Stimulated activated naive CD4-positive, alpha-beta T cell (primary cell): ENCODE measurements around the gene LRP5.
"Not testable (repeated sequence)": the region's sequence is repeated elsewhere in the genome, so short reads cannot be mapped to it uniquely, and the experiment has no call there.

ENCODE experiments used
- DNase-seq, 6 experiments: peaks; one replicate each; lab custom pipeline; 2025; lab: John Stamatoyannopoulos, UW

Gene LRP5

DNA sequence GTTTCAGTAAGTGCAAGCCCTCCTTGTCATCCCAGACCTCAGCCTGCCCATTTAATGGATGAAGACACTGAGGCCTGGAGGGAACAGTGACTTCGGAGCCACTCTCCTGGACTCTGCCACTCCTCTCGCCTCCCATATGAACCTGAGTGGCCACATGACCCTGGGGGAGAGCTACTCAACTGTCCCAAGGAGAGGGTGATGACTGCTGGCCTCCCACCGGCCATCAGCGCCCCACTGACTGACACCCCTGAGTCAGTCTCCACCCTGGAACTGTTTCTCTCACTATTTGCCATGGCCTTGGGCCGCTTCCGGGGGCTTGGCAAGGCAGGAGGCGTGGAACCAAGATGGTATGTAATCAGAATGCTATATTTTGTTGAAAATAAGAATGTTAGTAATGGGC is 17.1 kb downstream of the LRP5 start:
- DNase-seq: no peak

DNA sequence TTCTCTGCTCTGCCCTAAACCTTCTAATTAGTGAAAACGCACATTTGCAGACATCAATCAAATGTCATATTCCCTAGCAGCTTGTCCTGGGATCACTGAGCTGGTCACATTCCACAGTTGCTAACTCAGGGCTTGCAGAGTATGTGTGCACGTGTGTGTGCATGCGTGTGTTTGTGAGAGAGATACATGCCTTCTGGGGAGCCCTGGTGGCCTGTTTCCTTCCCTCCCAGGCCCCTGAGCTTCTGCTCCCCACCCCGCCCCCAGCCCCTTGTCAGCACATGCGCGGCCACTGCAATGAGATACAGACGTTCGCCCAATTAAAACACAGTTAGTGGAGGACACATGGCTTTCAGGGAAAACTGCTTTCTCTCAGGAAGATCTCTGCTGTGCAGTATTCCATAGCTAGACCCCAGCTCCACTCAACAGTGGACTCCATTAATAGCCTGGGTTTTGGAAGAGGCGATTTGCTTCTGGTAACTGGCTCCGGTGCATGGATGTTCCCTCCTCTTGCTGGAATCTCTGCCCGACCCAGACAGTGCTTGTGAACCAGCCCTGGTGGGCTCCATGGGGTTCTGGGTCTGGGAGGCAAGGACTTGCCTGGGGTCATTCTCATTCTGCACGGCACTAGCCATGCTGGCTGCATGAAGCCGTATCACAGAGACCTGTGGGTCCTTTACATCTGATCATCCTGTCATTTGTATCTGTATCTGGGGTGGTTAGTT is 17.7 kb downstream of the LRP5 start:
- DNase-seq: no peak

DNA sequence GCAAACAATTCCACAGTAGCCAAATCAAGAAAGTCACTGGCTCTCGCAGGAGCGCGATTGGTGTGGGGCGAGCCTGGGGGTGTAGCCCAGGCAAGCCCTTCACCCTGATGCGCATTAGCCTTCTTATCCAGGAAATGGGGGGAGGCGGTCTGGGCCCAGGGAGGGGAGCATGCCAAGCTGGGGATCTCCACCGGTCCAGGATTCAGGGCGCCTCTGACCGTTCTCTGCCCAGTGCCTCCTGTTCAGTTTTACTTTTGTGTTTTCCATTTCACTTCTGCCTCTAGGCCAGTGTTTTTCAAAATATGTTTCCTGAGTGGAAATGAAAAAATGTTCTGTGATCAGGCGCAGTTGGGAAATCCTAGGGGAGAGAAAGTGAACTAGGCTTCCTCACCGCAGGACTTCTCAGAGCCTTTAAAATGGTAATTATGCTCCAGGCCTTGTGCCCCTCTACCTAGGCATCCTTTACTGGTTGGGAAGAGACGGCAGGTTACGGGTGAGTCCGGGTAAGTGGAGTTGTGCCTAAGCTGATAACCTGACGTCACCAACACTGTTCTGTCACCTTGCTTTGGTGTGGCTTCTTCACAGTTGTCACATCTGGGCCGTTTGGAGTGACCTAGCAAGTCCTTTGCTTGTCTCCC is 18.4 kb downstream of the LRP5 start:
- DNase-seq: peak in 1 of 6 experiments; percentile 24

DNA sequence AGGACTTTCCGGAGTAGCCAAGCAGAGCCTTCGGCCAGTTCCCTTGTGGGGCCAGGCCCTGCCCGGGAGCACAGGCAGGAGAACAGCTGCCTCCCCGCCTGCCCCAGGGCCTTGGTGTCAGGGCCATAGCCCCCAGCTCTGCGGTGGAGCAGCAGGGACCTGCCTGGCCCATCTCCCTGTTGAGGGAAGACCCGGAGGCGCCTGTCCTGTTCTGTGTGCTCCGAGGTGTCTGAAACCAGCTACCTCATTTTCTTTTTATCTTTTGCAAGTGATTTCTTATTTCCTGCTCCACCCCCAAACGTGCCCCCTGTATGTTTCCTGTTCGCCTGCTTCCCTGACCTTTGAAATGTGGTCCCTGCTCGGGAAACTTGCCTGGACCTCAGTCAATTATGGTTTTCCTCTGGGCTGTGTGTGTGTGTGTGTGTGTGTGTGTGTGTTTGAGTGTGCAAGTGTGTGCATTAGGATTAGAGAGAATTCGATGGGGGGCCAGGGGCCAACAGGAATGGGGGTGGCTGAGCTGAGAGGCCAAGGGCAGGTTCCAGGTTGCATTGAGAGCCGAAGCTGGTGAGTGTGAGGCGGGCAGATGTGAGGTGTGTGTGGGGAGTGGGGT is 19.1 kb downstream of the LRP5 start:
- DNase-seq: peak in 2 of 6 experiments; percentile 14 to 24

DNA sequence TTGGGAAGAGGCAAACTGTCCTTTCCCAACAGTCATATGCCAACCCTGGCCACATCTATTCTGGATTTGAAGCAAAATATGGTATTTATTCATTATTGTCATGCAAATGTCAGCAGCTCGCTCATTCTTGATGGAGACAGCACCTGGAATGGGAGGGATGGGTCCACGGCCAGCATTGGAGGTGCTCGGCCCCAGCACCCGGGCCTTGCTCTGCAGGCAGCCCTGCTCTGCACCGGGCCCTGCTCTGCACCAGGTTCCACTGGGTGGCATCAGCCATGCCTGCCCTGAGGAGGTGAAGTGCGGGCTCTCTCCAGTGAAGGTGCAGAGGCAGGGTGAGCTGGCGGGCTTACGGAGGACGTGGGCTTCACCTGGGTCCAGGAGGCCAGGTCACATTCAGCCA is 19.8 kb downstream of the LRP5 start:
- DNase-seq: no peak

DNA sequence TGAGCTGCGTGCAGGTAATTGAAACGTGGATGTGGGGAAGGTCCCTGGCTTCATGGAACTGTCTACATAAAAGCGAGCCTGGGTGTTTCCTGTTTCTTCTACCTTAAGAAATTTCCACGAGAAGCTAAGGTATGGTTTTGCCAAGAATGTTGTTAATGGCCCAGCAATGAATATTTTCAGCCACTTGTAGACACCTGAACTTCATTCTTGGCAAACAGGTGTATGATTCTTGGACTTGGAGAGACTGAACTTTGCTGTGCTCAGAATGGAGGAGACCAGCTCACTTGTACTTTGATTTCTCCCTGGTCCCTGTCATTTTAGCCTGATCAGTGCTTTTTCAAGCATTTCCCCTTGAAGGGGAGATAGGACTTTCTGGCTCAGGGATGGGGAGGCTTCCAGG is 20.8 kb downstream of the LRP5 start:
- DNase-seq: no peak

DNA sequence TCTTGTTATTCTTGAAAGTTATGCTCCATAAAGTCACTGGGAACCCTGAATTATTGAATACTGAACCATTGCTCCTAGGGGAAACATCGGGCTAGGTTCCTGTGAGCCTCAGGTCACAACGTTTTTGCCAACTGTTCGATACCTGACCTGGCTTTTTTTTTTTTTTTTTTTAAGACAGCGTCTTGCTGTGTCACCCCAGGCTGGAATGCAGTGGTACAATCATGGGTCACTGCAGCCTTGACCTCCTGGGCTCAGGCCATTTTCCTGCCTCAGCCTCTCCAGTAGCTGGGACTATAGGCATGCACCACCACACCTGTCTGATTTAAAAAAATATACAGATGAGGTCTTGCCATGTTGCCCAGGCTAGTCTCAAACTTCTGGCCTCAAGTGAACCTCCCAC is 22.5 kb downstream of the LRP5 start:
- no peak for DNase-seq

DNA sequence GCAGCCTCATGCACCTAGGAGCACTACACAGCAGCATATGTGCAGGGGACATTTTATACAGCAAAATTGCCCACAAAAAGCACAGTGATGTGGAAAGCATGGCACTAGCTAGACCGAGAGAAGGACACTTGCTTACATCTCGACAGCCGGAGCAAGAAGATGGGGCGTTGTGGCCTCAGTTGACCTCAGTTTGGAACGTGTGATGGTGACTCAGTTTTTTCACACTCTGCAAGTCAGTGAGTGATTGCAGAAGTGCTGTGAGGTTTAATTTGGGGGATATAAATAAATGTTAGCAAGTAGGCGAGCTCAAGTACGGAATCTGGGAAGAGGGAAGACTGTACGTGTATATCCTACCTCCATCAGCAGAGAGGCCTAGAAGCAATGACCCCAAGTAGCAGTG is 23.3 kb downstream of the LRP5 start:
- DNase-seq: no peak

DNA sequence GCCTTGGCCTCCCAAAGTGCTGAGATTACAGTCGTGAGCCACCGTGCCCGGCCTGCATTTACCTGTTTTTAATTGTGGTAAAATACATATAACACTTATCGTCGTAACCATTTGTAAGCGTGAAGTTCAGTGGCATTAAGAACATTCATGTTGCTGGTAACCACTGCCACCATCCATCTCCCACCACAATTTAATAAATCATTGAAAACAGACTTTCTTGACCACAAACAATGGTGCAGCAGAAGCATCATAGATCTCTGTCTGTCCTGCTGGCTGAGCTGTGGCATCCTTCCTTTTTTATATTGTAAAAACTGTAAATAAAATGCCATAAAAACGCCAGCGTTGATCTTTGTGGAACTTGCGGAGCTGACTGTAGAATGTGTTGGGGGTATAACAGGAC is 24.3 kb downstream of the LRP5 start:
- DNase-seq: no peak

DNA sequence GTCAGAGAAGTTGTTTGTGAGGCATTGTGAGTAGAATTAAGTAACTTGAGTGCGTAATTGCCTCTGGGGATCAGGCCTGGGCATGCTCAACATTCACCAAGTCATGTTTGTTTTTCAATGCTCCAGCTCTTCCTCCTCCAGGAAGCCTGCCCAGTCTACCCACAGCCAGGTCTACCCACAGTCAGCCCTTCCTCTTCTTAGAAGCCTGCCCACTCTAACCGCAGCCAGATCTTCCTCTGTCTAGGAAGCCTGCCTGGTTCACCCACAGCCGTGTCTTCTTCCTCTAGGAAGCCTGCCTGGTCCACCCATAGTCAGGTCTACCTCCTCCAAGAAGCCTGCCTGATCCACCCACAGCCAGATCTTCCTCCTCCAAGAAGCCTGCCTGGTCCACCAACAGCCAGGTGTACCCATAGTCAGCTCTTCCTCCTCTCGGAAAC is 25.0 kb downstream of the LRP5 start:
- no peak for DNase-seq

DNA sequence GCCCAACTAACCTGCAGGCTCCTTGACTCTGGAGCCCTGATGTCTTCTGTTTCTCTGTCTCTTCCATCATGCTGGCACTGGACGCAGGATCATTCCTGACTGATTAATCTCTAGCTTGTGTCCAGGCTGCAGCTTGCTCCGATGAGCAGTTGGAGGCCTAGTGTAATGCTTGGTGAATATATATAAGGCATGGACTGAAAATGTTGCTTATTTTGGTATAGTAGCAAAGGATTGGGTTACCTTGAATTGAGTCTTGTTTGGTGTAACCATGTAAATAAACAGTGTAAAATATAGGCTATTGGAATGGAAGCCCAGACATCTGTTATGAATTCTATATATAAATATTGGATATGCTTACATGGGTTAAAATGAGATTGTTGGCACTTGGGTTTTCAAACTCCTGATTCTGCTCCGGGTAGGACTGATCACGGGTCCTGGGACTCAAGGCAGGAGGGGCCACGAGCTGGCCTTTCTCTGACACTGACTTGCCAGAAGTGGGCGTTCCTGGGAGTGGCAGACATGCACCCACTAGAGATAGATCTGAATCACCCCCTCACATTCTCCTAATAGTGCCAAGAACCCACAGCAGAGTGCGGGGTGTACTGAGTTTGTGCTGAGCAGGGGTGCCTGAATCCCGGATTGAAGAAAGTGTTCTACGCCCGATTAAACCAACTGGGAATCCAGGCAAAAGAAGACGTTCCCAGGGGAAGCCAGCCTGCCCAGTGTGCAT is 25.8 kb downstream of the LRP5 start:
- no peak for DNase-seq

DNA sequence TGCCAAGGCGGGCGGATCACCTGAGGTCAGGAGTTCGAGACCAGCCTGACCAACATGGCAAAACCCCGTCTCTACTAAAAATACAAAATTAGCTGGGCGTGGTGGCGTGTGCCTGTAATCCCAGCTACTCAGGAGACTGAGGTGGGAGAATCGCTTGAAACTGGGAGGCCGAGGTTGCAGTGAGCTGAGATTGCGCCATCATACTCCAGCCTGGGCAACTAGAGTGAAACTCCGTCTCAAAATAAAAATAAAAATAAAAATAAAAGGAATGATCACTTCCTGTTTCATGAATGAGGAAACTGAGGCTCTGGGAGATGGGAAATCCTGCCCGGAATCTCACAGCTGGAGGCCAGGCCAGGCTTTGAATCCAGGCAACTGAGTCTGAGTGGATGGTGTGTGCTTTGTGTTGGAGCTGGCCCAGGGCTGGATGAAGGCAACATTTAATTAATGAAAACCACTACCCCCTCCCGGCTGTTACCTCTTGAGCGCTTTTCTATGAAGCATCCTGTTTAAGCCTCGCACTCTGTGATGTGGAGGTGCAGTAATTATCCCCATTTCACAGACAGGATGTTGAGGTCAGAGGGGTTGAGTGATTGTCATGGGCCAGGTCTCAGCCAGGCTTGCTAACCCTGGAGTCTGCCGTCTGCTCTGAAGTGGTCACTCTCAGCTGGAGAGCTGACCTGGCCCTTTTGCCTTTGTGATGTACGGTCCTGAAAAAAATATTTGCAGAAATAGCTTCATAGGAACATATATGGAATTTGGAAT is 27.8 kb downstream of the LRP5 start:
- peak in 1 of 6 experiments; percentile 15 for DNase-seq

DNA sequence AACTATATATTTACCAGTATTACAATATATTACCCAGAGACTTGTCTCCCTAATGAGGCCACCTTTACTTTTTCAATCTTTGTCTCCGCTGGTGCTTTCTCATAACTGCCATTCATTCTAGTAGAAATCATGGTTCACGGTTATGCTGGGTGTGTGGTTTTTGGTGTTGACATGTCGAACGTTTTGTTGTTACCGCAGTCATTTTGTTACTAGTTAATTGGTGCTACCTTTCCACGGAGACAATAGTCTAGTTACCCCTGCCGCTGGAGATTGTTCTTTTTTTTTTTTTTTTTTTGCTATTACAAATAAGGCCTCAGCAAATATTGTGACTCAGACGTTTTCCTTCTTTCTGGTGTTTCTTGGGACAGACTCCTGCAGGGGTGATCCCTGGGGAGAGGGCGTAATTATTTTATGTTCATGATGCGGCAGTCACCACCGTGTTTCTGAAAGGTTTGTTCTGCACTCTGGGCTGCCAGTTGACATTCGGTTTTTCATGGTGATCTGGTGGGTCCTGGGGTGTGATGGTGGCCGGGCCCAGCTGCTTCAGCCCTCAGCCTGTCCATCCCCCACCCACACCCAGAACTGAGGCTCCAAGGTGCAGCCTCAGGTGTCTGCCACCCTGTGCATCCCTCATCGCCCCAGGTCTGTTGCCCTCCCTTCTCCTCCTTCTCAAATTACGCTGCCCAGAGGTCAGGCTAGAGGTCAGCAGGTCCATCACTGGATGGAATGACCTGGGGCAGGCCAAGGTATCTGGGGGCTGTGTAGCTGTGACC is 28.6 kb downstream of the LRP5 start:
- no peak for DNase-seq

DNA sequence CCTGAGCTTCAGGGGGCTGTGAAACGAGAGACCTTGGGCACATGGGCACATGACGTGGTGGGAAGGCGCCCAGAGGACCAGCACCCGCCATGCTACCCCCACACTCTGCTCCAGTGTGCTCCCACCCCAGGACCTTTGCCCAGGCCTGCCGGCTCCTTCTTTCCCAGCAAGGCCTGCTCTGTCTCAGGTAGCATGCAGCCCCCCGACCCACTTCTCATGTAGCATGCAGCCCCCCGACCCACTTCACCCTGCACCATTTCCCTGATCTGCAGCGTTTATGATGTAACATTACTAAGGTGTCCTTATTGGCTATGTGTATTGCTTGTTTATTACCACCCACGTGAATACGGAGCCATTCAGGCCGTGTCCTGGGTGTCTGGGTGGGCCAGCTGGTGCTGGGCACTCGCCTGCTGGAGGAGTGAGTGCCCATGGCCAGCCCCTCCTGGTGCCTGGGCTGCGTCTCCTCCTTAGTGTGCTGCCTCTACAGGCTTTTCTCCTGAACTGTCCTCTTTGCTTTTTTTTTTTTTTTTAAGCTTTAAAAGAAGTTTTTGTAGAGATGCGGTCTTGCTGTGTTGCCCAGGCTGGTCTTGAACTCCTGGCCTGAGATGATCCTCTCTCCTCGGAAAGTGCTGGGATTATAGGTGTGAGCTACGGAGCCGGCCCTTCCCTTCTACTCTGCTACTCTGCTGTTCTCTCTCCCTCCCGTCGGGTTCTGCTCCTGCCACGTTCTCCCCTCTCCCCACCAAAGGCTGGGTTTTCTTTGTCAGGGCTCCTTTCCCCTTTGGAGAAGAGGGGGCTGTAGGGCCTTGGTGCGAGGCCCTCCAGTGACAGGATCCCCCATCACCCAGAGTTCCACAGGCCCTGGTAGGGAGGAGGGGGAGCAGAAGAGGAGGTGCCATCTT is 29.4 kb downstream of the LRP5 start:
- DNase-seq: no peak

DNA sequence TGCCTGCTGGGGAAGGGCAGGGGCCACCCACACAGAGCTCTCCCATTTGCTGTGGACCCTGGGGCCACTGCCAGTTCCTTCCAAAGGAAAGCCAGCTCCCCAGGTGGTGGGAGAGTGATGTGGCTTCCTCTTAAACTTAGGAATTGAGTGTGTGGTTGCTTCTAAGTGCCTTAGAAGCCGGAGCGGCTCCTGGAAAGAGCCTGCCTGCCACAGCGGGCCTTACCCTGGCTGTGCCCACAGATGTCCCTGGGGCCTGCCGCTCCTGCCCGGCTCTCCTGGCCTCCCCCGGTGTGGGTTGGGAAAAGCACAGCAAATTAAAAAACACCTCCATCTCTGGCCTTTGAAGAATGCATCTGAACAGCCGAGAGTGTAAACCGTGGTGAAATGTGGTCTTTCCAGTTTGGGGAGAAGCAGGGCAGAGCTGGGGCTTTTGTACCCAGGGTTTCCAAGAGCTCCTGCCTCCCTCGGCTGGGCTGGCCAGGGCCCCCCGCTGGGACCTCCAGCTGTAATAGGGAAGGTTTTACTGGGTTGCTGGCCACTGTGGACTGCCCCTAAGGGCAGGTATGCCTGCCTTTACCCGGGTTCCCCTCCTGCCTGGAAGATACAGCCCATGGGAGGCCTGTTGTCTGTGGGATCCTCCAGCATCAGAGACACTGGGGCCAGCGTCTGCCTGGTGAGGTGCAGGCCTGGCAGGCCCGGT is 30.2 kb downstream of the LRP5 start:
- DNase-seq: no peak

DNA sequence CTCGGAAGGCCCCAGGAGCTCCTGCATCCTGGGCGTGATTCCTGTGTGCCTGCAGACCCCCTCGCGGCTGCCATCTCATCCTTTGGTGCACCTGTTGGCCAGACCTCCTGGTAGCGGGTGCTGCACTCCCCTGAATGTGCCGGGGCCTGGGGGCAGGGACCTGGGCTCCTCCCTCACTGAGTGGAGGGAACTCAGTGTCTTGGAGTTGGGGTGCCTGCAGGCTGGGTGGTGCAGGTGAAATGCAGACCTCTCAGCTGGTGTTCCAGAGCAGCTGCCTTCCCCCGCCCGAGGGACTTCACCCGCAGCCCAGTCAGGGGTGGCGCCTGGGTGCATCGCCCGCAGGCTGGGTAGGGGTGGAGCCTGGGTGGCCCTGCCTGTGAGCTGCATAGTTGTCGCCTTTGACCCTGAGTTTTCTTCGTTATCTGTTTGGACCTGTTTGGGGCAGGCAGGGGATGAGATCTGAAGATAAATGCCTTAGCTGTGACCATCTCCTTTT is 31.4 kb downstream of the LRP5 start:
- DNase-seq: no peak

DNA sequence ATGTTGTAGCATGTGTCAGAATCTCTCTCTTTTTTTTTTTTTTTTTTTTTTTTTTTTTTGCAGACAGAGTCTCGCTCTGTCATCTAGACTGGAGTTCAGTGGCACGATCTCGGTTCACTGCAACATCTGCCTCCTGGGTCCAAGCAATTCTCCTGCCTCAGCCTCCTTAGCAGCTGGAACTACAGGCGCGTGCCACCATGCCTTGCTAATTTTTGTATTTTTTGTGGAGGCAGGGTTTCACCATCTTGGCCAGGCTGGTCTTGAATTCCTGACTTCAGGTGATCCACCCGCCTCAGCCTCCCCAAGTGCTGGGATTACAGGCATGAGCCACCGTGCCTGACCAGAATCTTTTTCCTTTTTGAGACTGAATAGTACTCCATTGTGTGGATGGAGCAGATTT is 32.4 kb downstream of the LRP5 start:
- DNase-seq: not testable (repeated sequence)

DNA sequence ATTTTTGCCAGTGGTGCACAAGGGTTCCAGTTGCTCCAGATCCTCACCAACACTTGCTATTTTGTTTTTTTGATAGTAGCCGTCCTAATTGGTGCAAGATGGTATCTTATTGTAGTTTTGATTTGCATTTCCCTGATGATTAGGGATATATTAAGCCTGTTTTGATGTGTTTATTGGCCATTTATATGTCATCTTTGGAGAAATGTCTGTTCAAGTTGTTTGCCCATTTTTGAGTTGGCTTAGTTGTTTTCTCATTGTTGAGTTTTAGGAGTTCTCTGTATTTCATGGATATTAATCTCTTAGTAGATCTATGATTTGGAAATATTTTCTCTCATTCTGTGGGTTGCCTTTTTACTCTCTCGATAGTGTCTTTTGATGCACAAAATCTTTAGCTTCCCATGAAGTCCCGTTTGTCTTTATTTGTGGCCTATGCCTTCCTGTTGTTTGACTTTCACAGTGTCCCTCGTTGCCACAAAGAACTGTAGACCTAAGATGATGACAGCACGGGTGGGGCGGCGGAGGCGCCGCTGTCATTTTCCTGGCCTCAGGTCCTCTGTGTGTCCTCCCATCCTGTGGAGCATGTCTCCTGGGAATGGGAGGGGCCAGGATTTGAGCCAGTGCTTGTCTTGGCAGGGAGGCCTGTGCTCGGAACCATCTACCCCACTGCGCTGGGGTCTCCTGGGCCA is 33.5 kb downstream of the LRP5 start:
- DNase-seq: no peak

DNA sequence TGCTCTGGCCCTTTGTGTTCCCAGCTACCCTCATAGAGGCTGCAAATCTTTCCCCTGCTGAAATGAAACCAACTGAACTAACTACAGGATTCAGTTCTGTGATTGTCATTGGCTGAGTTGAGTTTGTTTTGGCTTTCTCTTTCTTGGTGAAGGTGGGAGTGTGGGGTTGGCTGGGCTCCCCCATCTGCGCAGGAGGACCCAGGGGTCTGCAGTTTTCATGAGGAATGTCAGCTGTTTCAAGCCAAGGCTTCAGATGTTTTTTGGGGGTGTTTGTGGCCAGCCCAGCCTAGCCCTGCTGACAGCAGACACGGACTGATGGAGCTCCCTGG is 34.0 kb downstream of the LRP5 start:
- no peak for DNase-seq
